ENCODE data around the gene SAPCD1.

GRCh38 chr6:31792090-31792374, 29.6 kb downstream of the SAPCD1 start:
- TF ChIP-seq POLR2A (IDR thresholded peaks at IDR 0.05; ENCODE audit: low read depth, low read length) = no peak
- no peak for TF ChIP-seq CTCF (IDR thresholded peaks at IDR 0.05; ENCODE audit: extremely low read depth in 1 of 2, insufficient read depth in 1 of 2, low read depth in 1 of 2, low read length in 2 of 2)
- TF ChIP-seq MAX (IDR thresholded peaks at IDR 0.05; ENCODE audit: insufficient read depth, insufficient read length) = no peak
- TF ChIP-seq POLR2AphosphoS5 (IDR thresholded peaks at IDR 0.05; ENCODE audit: insufficient read depth, low read depth, low read length) = no peak
- no peak for TF ChIP-seq EZH2 (IDR thresholded peaks at IDR 0.05; ENCODE audit: borderline replicate concordance, low read depth, low read length, severe bottlenecking)
- no peak for TF ChIP-seq JUN (IDR thresholded peaks at IDR 0.05; ENCODE audit: borderline replicate concordance, insufficient read depth, insufficient read length, low read depth)

Measured in endothelial cell of umbilical vein (primary cell).